HepG2 (cell line): Measurements from ENCODE around the gene SETD1B. TPM values are rescaled to one million over a fixed set of nuclear protein-coding genes. Genes with fewer than 3 reads are reported as not detected.

ENCODE experiments used
- AHDC1 ChIP-seq: sonication (generic); formaldehyde crosslinking; IDR thresholded peaks from 2 replicates; pipeline ENCODE4 v1.5.1; 2020; ENCODE audit warnings: mild to moderate bottlenecking, missing genetic modification reagents, borderline replicate concordance
- CBX5 ChIP-seq: sonication (generic); formaldehyde crosslinking; IDR thresholded peaks from 2 replicates; pipeline ENCODE4 v1.4.0; 2020; ENCODE audit warnings: missing genetic modification reagents, borderline replicate concordance
- HMG20B ChIP-seq: conservative IDR thresholded peaks from 2 replicates; pipeline ENCODE4 v1.6.1; 2016; ENCODE audit warnings: missing genetic modification reagents, missing compliant biosample characterization
- NR2C2 ChIP-seq: sonication (generic); formaldehyde crosslinking; IDR thresholded peaks from 2 replicates; pipeline ENCODE4 v1.4.0; 2020; ENCODE audit warnings: missing genetic modification reagents, mild to moderate bottlenecking, moderate library complexity, borderline replicate concordance
- XRCC5 ChIP-seq: fragments of 200-400 bp; formaldehyde crosslinking; optimal IDR thresholded peaks from 2 replicates; pipeline ENCODE3; 2017; ENCODE audit warnings: mild to moderate bottlenecking, low read length
- ZBTB39 ChIP-seq: sonication (generic); formaldehyde crosslinking; IDR thresholded peaks from 2 replicates; pipeline ENCODE4 v1.5.0; 2020; ENCODE audit warnings: missing genetic modification reagents
- ZNF414 ChIP-seq: sonication (generic); formaldehyde crosslinking; IDR thresholded peaks from 2 replicates; pipeline ENCODE4 v1.5.0; 2020; ENCODE audit warnings: missing genetic modification reagents
- ZNF44 ChIP-seq: sonication (generic); formaldehyde crosslinking; IDR thresholded peaks from 2 replicates; pipeline ENCODE4 v1.5.1; 2020; ENCODE audit warnings: mild to moderate bottlenecking, missing genetic modification reagents
- ZNF670 ChIP-seq: sonication (generic); formaldehyde crosslinking; IDR thresholded peaks from 2 replicates; pipeline ENCODE4 v1.8.0; 2022; ENCODE audit warnings: mild to moderate bottlenecking, missing genetic modification reagents, borderline replicate concordance
- polyA plus RNA-seq, 8 experiments: library from polyadenylated mRNA; depleted of rRNA in 3 of 8; stranded (reverse) in 7 of 8; unstranded in 1 of 8; fragments of >200 nt; fragmentation: Illumina TruSeq in 4 of 8; extraction: Trizol in 4 of 8; gene quantifications; 2 replicates each; pipeline versions ENCODE4 v1.2.1 to v1.2.3, GENCODE V29; 2011 to 2016; ENCODE audit warnings: low read depth in 4 of 8, missing spikeins in 1 of 8, mixed read lengths in 1 of 8; ENCODE audit not compliant: insufficient read depth in 1 of 8
- total RNA-seq, 5 experiments: library from RNA; depleted of rRNA; stranded (reverse); fragments of >200 nt; fragmentation: Illumina TruSeq; extraction: Trizol; gene quantifications; 2 replicates each; pipeline ENCODE4 v1.2.3, GENCODE V29; 2016; ENCODE audit warnings: low read depth in 1 of 5

SETD1B gene
- total and polyA plus RNA-seq, 2 of the 13 experiments (the other 11 are each of a cell fraction or from before 2014, with no cell fraction given), result 1.1 to 1.4 TPM

- TF ChIP-seq ZBTB39 (CRISPR knock-in tag), result no peak
- peak; percentile 61 for TF ChIP-seq XRCC5
- peak; percentile 67; the same call in 1 of the 2 replicates for TF ChIP-seq AHDC1 (CRISPR knock-in tag)
- peak; percentile 56; the same call in 1 of the 2 replicates for TF ChIP-seq ZNF414 (CRISPR knock-in tag)
- no peak; the same call in 1 of the 2 replicates for TF ChIP-seq HMG20B (CRISPR knock-in tag)
- peak; percentile 28; the same call in 1 of the 2 replicates for TF ChIP-seq CBX5 (CRISPR knock-in tag)
- peak; percentile 62; the same call in 1 of the 2 replicates for TF ChIP-seq NR2C2
- TF ChIP-seq ZNF670 (CRISPR knock-in tag), result 0 out of 2 replicates have a peak, but pooled peaks have one; percentile 48
- TF ChIP-seq ZNF44 (CRISPR knock-in tag), result peak; percentile 72; the same call in 1 of the 2 replicates
Measured at GRCh38 chr12:121858662-121859572, 55.1 kb downstream of the SETD1B start, which contains the start of gene HPD (continued).
